Measurements from ENCODE around the gene SLC25A14. TPM values are rescaled to one million over a fixed set of nuclear protein-coding genes. Genes with fewer than 3 reads are reported as not detected.

The SLC25A14 gene
- total RNA-seq, result 8.5 and 9.9 TPM in 2 replicates

DNA sequence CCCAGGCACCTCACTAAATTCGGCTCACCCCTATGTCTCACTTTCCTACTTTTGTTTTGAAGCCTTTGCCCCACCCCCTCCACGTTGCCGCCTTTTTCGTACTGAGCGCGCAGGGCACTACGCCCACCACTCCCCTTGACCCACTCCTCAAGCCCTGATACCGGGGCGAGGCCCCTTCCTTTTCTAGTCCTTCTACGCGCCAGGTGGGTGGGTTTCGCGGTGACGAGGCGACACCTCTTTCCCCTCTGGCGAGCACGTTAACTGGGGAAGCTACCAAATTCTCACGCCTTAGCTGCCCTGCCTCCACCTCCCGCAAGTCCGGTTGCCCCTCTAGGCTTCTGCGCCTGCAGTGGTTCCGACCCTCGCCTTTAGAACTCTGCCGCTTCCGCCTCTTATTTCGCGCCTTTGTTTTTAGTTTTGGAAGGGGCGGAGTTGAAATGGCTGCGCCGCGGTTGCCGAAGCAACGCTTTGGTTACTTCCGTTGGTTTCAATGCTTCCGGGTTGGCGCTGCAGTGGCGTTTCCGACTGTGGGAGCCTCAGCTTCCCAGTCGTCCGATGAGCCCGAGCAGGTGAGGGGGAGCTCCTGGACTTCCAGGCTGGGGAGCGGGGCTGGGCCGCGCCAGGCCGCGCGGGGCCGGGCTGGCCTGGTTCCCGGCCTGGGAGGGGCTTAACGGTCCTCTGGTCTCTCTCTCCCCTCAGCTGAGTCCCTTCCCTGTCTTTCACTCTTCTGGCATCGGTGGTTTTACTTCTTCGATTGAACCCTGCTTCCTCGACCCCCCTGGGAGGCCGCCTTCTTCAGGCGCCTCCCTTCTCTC, at the start of gene SLC25A14:
Gene SLC25A14, plus strand, starts transcription at position 512 of the 815 bp plus-strand sequence. CDS start 360 bp downstream, outside the sequence.

DNA sequence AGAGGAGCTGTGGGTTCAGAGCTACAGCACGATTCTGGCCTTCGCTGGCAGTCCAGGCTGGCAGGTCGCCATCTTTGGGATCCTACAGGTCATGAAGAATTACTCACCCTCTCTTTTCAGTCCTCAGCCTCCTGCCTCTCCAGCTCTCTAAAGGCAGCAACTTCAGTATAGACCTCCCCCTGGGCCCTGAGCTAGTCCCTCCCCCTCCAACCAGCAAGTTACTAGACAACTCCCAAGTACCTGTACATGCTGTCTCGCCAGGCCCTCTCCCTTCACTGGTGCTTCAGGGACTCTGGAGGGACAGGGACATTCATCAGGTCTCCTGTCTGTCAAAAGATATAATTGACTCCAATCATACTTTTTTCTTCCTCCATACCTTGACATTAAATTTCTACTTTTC, 45.8 kb downstream of the SLC25A14 start, which contains the start of gene GPR119:
Gene GPR119, minus strand, starts transcription at position 155 of the 400 bp plus-strand sequence. CDS start 227 bp downstream, outside the sequence.

DNA sequence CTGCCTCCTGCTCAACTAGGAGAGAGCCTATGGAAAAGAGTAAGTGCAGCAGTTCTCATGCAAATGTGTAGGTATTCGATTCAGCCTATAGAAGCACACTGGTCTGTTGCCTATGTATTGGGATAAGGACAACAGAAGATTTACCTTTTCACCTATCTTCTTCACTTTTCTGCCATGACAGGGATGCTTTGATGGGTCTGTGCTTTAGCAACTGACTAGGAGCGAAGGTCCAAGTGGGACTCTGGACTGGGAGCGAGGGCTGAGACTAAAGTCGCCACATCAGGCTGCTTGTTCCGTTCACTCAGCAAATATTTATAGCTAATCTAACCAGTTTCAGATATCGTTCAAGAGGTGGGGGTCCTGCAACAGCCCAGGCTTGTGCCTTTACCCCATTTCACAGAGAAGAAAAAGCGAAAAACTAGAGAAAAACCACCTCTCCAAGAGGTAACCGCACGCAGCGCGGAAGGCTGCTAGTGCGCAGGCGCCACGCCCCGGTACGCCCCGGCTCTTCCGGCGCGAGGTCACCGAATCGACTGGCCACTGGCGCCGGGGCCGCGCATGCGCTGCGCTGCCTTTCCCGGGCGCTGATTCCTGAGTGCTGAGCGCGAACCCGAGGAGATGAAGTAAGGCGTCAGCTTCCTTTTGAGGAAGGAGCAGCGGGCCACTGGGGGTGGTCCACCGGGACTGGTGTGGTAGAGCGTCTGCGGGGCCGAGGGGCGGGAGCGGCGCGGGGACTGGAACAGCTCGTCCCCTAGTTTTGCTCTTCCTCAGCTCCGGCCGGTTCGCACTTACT, 61.9 kb downstream of the SLC25A14 start, which contains the start of gene RBMX2:
Gene RBMX2, plus strand, starts transcription at position 573 of the 793 bp plus-strand sequence. Its CDS starts 46 bp downstream, at position 619.

Other genes with a start within 250 kb of the SLC25A14 start
- 13.4 and 15.6 TPM in 2 replicates for gene ELF4, start 229.4 kb upstream of the SLC25A14 start, total RNA-seq
- gene AIFM1, start 174.1 kb upstream of the SLC25A14 start, total RNA-seq, result 12.1 and 16.4 TPM in 2 replicates
- gene RAB33A, start 168.0 kb upstream of the SLC25A14 start, total RNA-seq, result 5.1 and 9.0 TPM in 2 replicates
- gene ZNF280C, start 71.0 kb upstream of the SLC25A14 start, total RNA-seq, result 2.2 and 2.6 TPM in 2 replicates
- not detected in 2 replicates for gene GPR119, start 45.8 kb downstream of the SLC25A14 start, total RNA-seq
- 16.4 and 17.5 TPM in 2 replicates for gene RBMX2, start 62.1 kb downstream of the SLC25A14 start, total RNA-seq